Measurements from ENCODE around the gene ZC3H12C. TPM values are rescaled to one million over a fixed set of nuclear protein-coding genes. Genes with fewer than 3 reads are reported as not detected.

The ZC3H12C gene
- total and polyA plus RNA-seq, 9 donors, result 2.5 to 21.0 (median 16.2) TPM

DNA sequence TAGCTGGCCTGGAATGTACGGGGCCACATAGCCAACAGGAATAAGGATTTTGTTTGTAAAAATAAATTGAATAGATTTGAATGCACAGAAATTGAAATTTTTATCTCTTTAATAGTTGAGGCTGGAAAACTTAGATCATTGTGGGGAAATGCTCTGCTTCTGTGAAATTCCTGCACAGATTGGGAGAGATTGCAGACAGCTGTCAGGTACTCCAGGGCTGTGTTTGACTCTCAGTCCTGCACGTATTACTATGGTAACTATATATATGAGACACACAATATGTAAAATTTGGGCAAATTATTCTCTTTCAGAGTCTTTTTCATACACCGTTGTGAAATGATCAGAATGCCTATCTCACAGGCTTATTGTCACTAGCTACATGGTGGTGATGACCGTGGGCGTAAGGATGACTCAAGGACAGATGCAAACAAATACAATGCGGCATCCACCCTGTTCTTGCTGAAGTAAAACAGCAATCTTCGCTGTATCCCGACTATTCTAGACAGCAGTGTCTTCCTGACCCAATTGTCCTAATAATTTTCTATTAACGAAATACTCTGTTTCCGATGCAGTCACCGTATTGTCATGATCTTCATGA is 79.4 kb downstream of the ZC3H12C start:
- intact Hi-C loops (cut with DNase I), result no loop called here
- DNase-seq, result no peak
- no peak overlapping the region for H3K27ac ChIP-seq
- no peaks in the 10 kb centered on the region for H3K27me3 ChIP-seq
- no peak overlapping the region for H3K4me3 ChIP-seq
- no peaks in the 10 kb centered on the region for H3K4me1 ChIP-seq (ENCODE audit: insufficient read depth)
- H3K36me3 ChIP-seq, result no peaks in the 10 kb centered on the region
- WGBS, 3 donors, result 86 to 93% (median 91%) methylated on average over 11 of the region's 11 CpGs
- TF ChIP-seq EP300 (IDR thresholded peaks at IDR 0.05), result no peak
- TF ChIP-seq POLR2A (IDR thresholded peaks at IDR 0.05), result no peak
- TF ChIP-seq, protein P1, sequence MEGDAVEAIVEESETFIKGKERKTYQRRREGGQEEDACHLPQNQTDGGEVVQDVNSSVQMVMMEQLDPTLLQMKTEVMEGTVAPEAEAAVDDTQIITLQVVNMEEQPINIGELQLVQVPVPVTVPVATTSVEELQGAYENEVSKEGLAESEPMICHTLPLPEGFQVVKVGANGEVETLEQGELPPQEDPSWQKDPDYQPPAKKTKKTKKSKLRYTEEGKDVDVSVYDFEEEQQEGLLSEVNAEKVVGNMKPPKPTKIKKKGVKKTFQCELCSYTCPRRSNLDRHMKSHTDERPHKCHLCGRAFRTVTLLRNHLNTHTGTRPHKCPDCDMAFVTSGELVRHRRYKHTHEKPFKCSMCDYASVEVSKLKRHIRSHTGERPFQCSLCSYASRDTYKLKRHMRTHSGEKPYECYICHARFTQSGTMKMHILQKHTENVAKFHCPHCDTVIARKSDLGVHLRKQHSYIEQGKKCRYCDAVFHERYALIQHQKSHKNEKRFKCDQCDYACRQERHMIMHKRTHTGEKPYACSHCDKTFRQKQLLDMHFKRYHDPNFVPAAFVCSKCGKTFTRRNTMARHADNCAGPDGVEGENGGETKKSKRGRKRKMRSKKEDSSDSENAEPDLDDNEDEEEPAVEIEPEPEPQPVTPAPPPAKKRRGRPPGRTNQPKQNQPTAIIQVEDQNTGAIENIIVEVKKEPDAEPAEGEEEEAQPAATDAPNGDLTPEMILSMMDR (IDR thresholded peaks at IDR 0.05), result no peak
- no peaks in the 10 kb centered on the region for H3K9me3 ChIP-seq

DNA sequence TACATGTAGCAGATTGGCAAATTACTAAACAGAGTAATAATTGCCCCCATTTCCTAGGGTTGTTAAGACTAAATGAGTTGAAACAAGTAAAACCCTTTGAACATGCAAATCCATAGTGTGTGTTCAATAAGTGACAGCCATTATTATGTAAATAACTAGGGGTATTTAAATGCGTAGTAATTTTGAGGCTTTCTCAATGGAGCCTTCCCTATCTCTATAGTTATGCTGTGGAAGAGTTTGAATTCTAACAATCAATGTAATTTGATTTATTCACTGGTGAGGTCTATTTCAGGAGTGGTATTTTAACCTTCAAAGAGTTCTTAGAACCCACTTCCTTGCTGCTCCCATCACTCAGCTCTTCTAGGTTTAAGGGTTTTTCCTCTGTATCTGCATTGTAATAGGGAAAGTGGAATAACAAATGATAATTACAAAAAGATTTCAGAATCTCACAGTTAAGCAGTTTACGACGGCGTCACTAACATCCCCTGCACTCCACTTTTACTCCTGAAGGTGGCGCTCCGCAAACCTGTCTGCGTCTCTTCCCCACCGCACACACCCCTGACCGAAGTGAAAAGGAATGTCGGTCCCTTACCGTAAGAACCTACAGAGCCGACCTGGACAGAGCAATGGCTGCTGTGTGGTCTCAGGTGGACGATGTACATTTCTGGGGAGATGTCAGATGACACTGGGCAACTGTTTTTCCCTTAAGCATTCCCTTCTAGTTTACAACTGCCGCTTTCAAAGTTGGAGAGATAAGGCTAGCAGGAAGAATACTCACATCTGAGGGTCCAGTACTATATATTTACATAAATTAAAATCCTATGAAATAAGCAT is 80.8 kb downstream of the ZC3H12C start:
- intact Hi-C loops (cut with DNase I), result no loop called here
- H3K4me1 ChIP-seq (ENCODE audit: insufficient read depth), result no peaks in the 10 kb centered on the region
- H3K27me3 ChIP-seq, result no peaks in the 10 kb centered on the region
- 6 to 13% (median 9%) methylated on average over 14 of the region's 14 CpGs for WGBS, 3 donors
- no peak overlapping the region for H3K27ac ChIP-seq
- H3K36me3 ChIP-seq, result no peaks in the 10 kb centered on the region
- no peak overlapping the region for H3K4me3 ChIP-seq
- H3K9me3 ChIP-seq, result no peaks in the 10 kb centered on the region
- DNase-seq, result peak; percentile 58 to 80 (median 75)
- TF ChIP-seq EP300 (IDR thresholded peaks at IDR 0.05), result no peak
- TF ChIP-seq, protein P1 (IDR thresholded peaks at IDR 0.05), result peak; percentile 48 to 56 (median 49)

DNA sequence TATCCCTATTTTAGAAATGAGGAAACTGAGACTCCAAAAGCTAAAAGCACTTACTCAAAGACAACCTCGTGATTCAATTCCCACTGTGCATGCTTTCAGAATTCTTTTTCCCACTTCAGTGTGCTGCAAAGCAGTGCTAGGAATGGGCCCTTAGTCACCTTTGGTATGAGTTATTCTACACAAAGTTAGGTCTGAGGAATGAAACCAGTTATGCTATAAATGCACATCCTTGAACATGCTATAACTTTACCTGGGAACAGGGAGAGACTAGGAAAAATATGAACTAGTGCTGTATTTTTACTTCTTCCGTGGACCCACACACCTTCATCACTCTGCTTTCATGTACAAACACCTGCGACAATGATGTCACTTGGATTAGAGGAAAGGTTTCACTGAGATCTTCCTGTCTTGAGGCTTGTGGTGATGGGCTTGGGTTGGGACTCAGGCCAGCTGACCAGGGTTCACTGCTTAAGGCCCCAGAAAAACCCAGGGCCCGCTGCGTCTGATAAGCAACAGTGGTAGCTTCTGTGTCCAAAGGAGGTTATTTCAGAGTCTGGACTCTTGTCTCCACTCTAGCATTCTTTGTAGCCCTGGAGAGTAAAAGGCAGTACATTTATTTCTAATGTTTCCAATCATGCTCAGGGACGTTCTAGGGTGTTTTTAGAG is 81.6 kb downstream of the ZC3H12C start:
- no peaks in the 10 kb centered on the region for H3K9me3 ChIP-seq
- no peaks in the 10 kb centered on the region for H3K4me1 ChIP-seq (ENCODE audit: insufficient read depth)
- H3K27me3 ChIP-seq, result no peaks in the 10 kb centered on the region
- H3K27ac ChIP-seq, result no peak overlapping the region
- H3K36me3 ChIP-seq, result no peaks in the 10 kb centered on the region
- H3K4me3 ChIP-seq, result no peak overlapping the region
- intact Hi-C loops (cut with DNase I), result no loop called here
- no peak for DNase-seq
- WGBS, 3 donors, result 68 to 75% (median 71%) methylated on average over 6 of the region's 6 CpGs
- TF ChIP-seq, protein P1 (IDR thresholded peaks at IDR 0.05), result no peak
- TF ChIP-seq POLR2A (IDR thresholded peaks at IDR 0.05) (no peak), EP300 (IDR thresholded peaks at IDR 0.05) (no peak)

DNA sequence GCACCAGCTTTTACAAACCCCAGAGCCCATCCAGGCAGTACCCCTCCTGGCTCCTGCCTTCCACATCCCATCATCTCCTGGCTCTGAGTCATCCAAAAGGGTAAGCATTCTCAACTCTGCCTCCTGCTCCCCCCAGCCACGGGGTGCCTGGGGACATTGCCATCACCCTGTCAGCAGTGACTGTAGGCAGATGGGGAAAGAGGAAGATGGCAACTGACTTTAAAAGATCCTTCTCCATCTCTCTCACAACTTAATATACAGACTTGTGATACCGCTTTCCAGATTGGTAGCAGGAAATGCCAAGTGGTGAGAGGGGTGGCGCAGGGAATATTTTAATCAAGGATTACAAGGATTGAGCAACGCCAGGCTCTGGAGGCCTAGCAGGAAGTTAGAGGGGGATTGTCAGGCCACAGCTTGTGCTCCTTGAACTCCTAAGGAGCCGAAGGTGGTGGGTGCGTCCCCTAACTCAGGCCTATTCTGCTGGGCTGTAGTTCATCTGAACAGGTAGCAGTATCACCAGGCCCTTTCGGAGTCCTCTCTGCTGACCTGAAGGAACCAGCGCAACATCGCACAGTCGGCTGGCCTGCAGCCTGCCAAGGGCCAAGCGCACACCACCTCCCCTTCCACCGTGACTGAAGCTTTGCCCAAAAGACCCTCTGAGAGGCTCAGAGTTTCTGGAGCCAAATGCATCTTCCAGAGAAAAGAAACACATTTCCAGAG is 83.3 kb downstream of the ZC3H12C start:
- WGBS, 3 donors, result 87 to 92% (median 90%) methylated on average over 12 of the region's 12 CpGs
- Histone ChIP-seq H3K4me1 (ENCODE audit: insufficient read depth) (no peaks in the 10 kb centered on the region), H3K27ac (no peak overlapping the region), H3K36me3 (no peaks in the 10 kb centered on the region), H3K27me3 (no peaks in the 10 kb centered on the region), H3K9me3 (no peaks in the 10 kb centered on the region), H3K4me3 (no peak overlapping the region)
- TF ChIP-seq POLR2A (IDR thresholded peaks at IDR 0.05), result no peak
- TF ChIP-seq, protein P1 (IDR thresholded peaks at IDR 0.05), result no peak
- no peak for TF ChIP-seq EP300 (IDR thresholded peaks at IDR 0.05)
- DNase-seq, result no peak
- intact Hi-C loops (cut with DNase I), result no loop called here

Data from ovary (tissue), 9 donors.